NCI-H2171 treated with DMSO at 0.1 percent for 48 hours (cell line): ENCODE results near the gene UBN1.
A peak's percentile ranks its signal among the peaks of the same experiment; 100 is the strongest.

Experiments used
- DNase-seq: peaks from one replicate; lab custom pipeline; 2025; lab: John Stamatoyannopoulos, UW

UBN1 gene

GRCh38 chr16:4859190-4859899, 12.1 kb downstream of the UBN1 start:
- no peak for DNase-seq

GRCh38 chr16:4859900-4860255, 12.6 kb downstream of the UBN1 start:
- DNase-seq: no peak

GRCh38 chr16:4860727-4861342, 13.6 kb downstream of the UBN1 start:
- no peak for DNase-seq

GRCh38 chr16:4862639-4863038, 15.4 kb downstream of the UBN1 start:
- no peak for DNase-seq

GRCh38 chr16:4864728-4865127, 17.4 kb downstream of the UBN1 start:
- no peak for DNase-seq

- DNase-seq: peak; percentile 40
Observed at GRCh38 chr16:4865231-4865860, 18.1 kb downstream of the UBN1 start.

- no peak for DNase-seq
Observed at GRCh38 chr16:4866586-4866985, 19.3 kb downstream of the UBN1 start.

- DNase-seq: no peak
Observed at GRCh38 chr16:4868026-4868425, 20.7 kb downstream of the UBN1 start.

- no peak for DNase-seq
Observed at GRCh38 chr16:4868535-4868934, 21.3 kb downstream of the UBN1 start.

- DNase-seq: no peak
Observed at GRCh38 chr16:4869147-4869805, 22.0 kb downstream of the UBN1 start.

GRCh38 chr16:4870138-4870671, 22.9 kb downstream of the UBN1 start:
- DNase-seq: no peak

GRCh38 chr16:4871071-4871470, 23.8 kb downstream of the UBN1 start:
- no peak for DNase-seq

GRCh38 chr16:4873091-4873490, 25.8 kb downstream of the UBN1 start:
- no peak for DNase-seq

- DNase-seq: no peak
Observed at GRCh38 chr16:4874666-4875065, 27.4 kb downstream of the UBN1 start.

GRCh38 chr16:4876646-4877379, 29.5 kb downstream of the UBN1 start:
- no peak for DNase-seq

- no peak for DNase-seq
Observed at GRCh38 chr16:4877380-4877685, 30.1 kb downstream of the UBN1 start.

- no peak for DNase-seq
Observed at GRCh38 chr16:4879049-4879448, 31.8 kb downstream of the UBN1 start.

- no peak for DNase-seq
Observed at GRCh38 chr16:4880006-4880580, 32.8 kb downstream of the UBN1 start.

- peak; percentile 58 for DNase-seq
Observed at GRCh38 chr16:4882000-4882632, 34.8 kb downstream of the UBN1 start.

- DNase-seq: peak; percentile 58
Observed at GRCh38 chr16:4882633-4883285, 35.5 kb downstream of the UBN1 start.

GRCh38 chr16:4883501-4883900, 36.2 kb downstream of the UBN1 start:
- no peak for DNase-seq
